Stimulated activated CD4-positive, alpha-beta T cell treated with anti-CD3 and anti-CD28 coated beads, Interleukin-12 subunit alpha, Interleukin-12 subunit beta, amount 100 ng/mL, for 4 hours (primary cell): ENCODE measurements around the gene P3H2.
"Not testable (repeated sequence)": the region's sequence is repeated elsewhere in the genome, so short reads cannot be mapped to it uniquely, and the experiment has no call there.

Experiments used
- DNase-seq: peaks from one replicate; pipeline ENCODE4 v3.0.0-alpha.2; 2020

The P3H2 gene

DNA sequence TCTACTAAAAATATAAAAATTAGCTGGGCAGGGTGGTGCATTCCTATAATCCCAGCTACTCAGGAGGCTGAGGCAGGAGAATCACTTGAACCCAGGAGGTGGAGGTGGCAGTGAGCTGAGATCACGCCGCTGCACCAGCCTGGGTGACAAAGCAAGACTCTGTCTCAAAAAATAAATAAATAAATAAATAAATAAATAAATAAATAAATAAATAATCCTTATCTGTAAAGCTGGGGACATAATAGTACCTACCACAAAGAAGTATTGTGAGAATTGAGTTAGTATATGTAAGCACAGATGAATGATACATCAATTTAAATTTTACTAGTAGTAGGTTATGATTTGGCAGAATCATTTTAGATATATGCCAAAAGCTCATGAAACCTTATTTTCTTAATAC lies 41.5 kb downstream of the P3H2 start:
- DNase-seq = not testable (repeated sequence)

GRCh38 chr3:190077395-190078045 lies 43.2 kb downstream of the P3H2 start:
- DNase-seq = no peak

DNA sequence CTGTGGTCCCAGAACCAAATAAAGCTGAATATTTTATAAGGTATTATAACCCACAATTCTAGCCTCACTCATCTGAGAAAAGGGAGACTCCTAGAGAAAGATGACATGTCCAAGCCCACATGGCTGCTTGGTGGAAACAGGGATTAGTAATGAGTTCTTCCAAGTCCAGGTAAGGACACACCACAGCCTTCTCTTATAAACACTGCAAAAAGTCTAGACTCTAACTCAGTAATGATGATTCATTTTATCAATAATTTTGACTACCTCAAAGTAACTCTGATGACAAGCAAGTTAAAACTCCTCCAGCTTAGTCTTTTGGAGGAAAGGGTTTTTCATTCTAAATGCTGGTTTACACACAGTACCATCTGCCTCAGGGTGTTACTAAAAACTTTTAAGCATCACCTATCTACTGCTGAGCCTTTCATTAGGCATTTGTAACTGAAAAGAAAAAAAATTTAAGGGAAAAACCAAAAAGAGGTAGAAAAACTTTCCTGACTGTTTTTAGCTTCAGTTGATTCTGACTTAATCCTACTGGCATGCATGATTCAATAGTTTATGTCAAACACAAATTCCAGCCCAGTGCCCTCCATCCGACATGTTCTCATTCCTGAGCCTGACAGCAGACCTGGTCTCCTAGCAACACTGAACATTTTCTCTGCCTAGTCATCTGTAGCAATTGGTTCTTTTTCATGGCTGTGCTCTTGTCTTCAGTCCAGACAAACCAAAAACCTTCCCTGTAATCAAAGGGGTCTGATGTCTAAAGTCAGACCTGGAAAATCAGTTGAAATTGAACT lies 43.9 kb downstream of the P3H2 start:
- DNase-seq = no peak

GRCh38 chr3:190076136-190076535 lies 44.6 kb downstream of the P3H2 start:
- DNase-seq = no peak

- DNase-seq = no peak
Measured at GRCh38 chr3:190074817-190075216, 45.9 kb downstream of the P3H2 start.

DNA sequence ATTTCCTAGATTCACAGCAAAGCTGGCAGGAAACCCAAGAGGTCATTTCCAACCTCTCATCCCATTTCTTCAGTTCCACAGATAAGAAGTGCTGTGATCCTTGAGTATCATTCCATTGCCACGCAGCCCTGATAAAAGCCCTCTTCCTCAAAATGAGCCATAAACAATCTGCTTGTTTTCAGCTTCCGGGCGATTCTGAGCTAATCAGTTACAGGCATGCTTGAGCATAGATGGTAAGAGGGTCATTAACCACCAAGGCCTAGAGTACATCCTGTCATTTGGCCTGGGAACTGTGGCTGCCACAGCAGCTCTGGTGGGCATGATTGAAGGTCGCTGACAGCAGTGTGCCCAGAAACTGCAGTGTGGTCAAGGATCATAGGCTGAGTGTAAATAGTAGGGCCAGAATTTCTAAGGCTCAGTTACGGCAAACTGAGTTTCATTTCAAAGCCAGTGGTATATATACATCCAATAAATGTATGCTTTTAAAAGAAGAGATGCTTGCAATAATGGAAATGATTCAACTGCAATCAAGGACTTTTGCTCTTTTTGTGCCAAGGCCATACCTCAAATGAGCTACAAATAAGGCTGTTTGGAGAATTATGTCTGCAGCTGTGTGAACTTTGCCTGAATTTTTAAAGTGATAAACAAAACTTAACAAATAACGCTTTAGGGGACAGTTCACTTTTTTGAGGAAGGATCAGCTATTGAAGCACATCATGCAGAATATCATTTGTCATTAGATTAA lies 47.3 kb downstream of the P3H2 start:
- no peak for DNase-seq

DNA sequence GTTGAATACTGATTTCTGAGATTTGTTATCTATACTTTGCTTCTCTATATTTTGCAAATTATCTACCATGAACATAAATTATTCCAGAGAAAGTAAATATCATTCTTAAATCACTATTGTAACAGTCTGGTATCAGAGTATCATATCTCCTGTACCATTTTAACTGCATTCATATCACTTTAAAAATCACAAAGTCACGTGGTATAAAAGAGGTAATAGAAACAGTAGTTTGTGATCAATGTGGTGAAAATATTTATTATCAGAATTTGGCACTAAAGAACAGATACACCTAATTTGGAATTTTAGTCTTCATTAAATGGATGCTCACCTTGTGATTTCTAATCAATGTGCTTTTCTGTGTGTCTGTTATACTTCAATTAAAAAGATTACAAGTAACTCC lies 47.8 kb downstream of the P3H2 start:
- DNase-seq = no peak

DNA sequence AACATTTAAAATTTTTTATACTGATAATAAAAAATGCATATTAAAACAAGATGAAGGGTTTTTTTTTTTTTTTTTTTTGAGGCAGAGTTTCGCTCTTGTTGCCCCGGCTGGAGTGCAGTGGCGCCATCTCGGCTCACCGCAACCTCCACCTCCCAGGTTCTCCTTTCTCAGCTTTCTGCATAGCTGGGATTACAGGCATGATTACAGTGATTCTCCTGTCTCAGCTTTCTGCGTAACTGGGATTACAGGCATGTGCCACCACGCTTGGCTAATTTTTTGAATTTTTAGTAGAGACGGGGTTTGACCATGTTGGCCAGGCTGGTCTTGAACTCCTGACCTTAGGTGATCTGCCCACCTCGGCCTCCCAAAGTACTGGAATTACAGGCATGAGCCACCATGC lies 48.8 kb downstream of the P3H2 start:
- DNase-seq = not testable (repeated sequence)

- no peak for DNase-seq
Measured at GRCh38 chr3:190070622-190071347, 49.9 kb downstream of the P3H2 start.

GRCh38 chr3:190065204-190065603 lies 55.5 kb downstream of the P3H2 start:
- DNase-seq = no peak

GRCh38 chr3:190064659-190065058 lies 56.0 kb downstream of the P3H2 start:
- DNase-seq = no peak

DNA sequence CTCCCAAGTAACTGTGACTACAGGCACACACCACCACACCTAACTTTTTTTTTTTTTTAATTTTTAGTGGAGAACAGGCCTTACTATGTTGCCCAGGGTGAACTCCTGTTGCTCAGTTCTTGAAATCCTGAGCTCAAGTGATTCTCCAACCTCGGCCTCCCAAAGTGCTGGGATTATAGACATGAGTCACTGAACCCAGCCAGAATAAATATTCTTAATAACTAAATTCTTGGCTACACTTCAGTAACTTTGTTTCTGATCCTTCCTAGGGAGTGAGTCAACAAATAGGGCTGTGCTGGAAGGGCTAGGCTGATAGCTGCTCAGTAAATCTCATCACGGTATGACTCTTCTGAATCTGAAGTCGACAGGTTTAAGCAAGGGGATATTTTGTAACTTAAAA lies 56.6 kb downstream of the P3H2 start:
- no peak for DNase-seq

DNA sequence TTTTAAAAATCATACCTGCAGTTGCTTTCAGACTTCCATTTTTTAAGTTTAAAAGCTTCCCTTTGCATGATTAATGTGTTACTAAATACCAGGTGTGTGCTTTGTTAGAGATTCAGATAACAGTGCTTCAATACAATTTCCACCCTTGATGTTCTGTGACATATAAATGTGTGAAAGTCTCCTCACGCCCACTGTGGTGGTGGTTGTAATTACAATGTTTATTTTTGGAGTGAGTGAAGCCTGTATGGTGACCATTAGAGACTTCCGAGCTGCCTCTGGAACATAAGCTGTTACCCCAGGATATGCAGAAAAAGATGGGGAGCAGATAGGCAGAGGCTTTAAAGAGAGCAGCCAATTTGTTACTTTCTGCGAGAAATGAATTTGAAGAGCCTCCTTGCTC lies 57.2 kb downstream of the P3H2 start:
- no peak for DNase-seq

DNA sequence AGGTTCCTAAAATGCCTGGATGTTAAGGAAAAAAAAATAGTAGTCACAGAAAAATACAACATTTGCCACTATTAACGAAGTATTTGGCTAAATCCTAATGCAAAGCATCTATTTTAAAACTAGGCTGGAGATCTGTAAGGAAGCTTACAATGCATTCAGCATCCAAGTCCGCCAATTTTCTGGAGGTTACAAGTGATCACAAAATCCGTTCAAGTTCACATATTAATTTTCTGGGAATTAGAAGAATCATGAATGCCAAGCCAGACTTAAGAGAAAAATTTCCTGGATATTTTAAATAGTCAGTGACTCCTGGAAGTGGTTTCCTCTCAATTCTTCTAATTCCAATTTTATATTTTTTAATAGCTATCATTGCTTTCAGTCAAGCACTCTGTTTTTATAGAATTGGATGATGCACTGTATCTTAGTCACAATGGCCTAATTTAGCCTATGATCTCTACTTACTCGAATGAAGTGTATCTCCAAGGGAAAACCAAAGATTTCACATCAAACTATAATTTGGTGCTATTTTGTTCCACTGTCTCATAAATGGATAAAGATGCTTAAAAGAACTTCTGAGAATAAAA lies 60.4 kb downstream of the P3H2 start:
- DNase-seq = no peak

GRCh38 chr3:190059242-190059590 lies 61.5 kb downstream of the P3H2 start:
- DNase-seq = no peak

- no peak for DNase-seq
Measured at GRCh38 chr3:190058521-190059241, 62.0 kb downstream of the P3H2 start.

GRCh38 chr3:190056742-190057141 lies 64.0 kb downstream of the P3H2 start:
- no peak for DNase-seq

GRCh38 chr3:190055773-190056172 lies 64.9 kb downstream of the P3H2 start:
- no peak for DNase-seq

- DNase-seq = no peak
Measured at GRCh38 chr3:190053919-190054672, 66.6 kb downstream of the P3H2 start.

DNA sequence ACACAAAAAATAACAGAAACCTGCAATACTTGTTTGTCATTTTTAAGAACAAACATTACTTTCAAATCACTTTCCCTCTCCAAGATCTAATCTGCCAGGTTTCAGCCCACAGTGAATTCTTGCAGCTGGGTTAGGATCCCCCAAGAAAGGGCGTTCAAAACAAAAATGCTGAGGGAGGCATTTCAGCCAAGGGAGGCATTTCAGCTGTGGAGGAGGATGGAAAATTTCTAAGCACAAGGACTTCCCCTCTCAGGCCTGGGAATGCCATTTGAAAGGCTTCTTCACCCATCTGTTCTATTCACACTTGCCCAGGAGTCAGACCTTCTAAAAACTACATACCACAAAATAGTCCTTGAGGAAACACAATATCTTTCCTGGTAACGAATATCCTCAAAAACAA lies 69.1 kb downstream of the P3H2 start:
- no peak for DNase-seq

- DNase-seq = no peak
Measured at GRCh38 chr3:190048932-190049441, 71.7 kb downstream of the P3H2 start.
